HepG2 (cell line): ENCODE results near the gene ZBP1. TPM values are rescaled to one million over a fixed set of nuclear protein-coding genes. Genes with fewer than 3 reads are reported as not detected.

Source experiments
- AFF4 ChIP-seq: sonication (generic); formaldehyde crosslinking; IDR thresholded peaks from 2 replicates; pipeline ENCODE4 v1.4.0; 2020; ENCODE audit warnings: missing genetic modification reagents
- CHCHD3 ChIP-seq: sonication (generic); formaldehyde crosslinking; IDR thresholded peaks from 2 replicates; pipeline ENCODE4 v1.8.0; 2022; ENCODE audit warnings: mild to moderate bottlenecking, missing genetic modification reagents, moderate library complexity
- ETV5 ChIP-seq: IDR thresholded peaks from 2 replicates; pipeline ENCODE4 v1.6.1; 2018; ENCODE audit warnings: missing biosample characterization, missing genetic modification reagents, inconsistent platforms, borderline replicate concordance
- MED8 ChIP-seq: sonication (generic); formaldehyde crosslinking; IDR thresholded peaks from 2 replicates; pipeline ENCODE4 v1.8.1; 2023; ENCODE audit warnings: mild to moderate bottlenecking, missing genetic modification reagents; ENCODE audit not compliant: insufficient replicate concordance
- MZF1 ChIP-seq: sonication (generic); formaldehyde crosslinking; IDR thresholded peaks from 2 replicates; pipeline ENCODE4 v1.8.1; 2023; ENCODE audit warnings: mild to moderate bottlenecking, missing genetic modification reagents, borderline replicate concordance
- NR2F2 ChIP-seq: IDR thresholded peaks from 2 replicates; pipeline ENCODE4 v1.6.1; 2012; ENCODE audit warnings: low read depth, inconsistent platforms, borderline replicate concordance
- RELA ChIP-seq: sonication (generic); formaldehyde crosslinking; IDR thresholded peaks from 2 replicates; pipeline ENCODE4 v1.4.0; 2020; ENCODE audit warnings: missing genetic modification reagents
- ZNF205 ChIP-seq: IDR thresholded peaks from 2 replicates; pipeline ENCODE4 v1.6.1; 2018; ENCODE audit warnings: missing biosample characterization, missing genetic modification reagents
- ZNF264 ChIP-seq: sonication (generic); formaldehyde crosslinking; IDR thresholded peaks from 2 replicates; pipeline ENCODE4 v1.4.0; 2020; ENCODE audit warnings: missing genetic modification reagents
- ZNF564 ChIP-seq: sonication (generic); formaldehyde crosslinking; IDR thresholded peaks from 2 replicates; pipeline ENCODE4 v1.8.1; 2023; ENCODE audit warnings: mild to moderate bottlenecking, missing genetic modification reagents
- ZNF775 ChIP-seq: sonication (generic); formaldehyde crosslinking; IDR thresholded peaks from 2 replicates; pipeline ENCODE4 v1.4.0; 2020; ENCODE audit warnings: missing genetic modification reagents, mild to moderate bottlenecking, moderate library complexity, borderline replicate concordance
- polyA plus RNA-seq, 8 experiments: library from polyadenylated mRNA; depleted of rRNA in 3 of 8; stranded (reverse) in 7 of 8; unstranded in 1 of 8; fragments of >200 nt; fragmentation: Illumina TruSeq in 4 of 8; extraction: Trizol in 4 of 8; gene quantifications; 2 replicates each; pipeline versions ENCODE4 v1.2.1 to v1.2.3, GENCODE V29; 2011 to 2016; ENCODE audit warnings: low read depth in 4 of 8, missing spikeins in 1 of 8, mixed read lengths in 1 of 8; ENCODE audit not compliant: insufficient read depth in 1 of 8
- total RNA-seq, 5 experiments: library from RNA; depleted of rRNA; stranded (reverse); fragments of >200 nt; fragmentation: Illumina TruSeq; extraction: Trizol; gene quantifications; 2 replicates each; pipeline ENCODE4 v1.2.3, GENCODE V29; 2016; ENCODE audit warnings: low read depth in 1 of 5
- TF ChIP-seq, protein P1 (sequence below): sonication (generic); formaldehyde crosslinking; IDR thresholded peaks from 2 replicates; pipeline ENCODE4 v1.4.0; 2020; ENCODE audit warnings: missing genetic modification reagents, borderline replicate concordance
- TF ChIP-seq, protein P2 (sequence below): IDR thresholded peaks from 2 replicates; pipeline ENCODE4 v1.6.1; 2018; ENCODE audit warnings: missing genetic modification reagents
- TF ChIP-seq, protein P3 (sequence below): sonication (generic); IDR thresholded peaks from 2 replicates; pipeline ENCODE4 v1.6.1; 2016; ENCODE audit warnings: low read depth, borderline replicate concordance

Gene ZBP1
- total and polyA plus RNA-seq, 2 of the 13 experiments (the other 11 are each of a cell fraction or from before 2014, with no cell fraction given), result not detected

- TF ChIP-seq, protein P1, sequence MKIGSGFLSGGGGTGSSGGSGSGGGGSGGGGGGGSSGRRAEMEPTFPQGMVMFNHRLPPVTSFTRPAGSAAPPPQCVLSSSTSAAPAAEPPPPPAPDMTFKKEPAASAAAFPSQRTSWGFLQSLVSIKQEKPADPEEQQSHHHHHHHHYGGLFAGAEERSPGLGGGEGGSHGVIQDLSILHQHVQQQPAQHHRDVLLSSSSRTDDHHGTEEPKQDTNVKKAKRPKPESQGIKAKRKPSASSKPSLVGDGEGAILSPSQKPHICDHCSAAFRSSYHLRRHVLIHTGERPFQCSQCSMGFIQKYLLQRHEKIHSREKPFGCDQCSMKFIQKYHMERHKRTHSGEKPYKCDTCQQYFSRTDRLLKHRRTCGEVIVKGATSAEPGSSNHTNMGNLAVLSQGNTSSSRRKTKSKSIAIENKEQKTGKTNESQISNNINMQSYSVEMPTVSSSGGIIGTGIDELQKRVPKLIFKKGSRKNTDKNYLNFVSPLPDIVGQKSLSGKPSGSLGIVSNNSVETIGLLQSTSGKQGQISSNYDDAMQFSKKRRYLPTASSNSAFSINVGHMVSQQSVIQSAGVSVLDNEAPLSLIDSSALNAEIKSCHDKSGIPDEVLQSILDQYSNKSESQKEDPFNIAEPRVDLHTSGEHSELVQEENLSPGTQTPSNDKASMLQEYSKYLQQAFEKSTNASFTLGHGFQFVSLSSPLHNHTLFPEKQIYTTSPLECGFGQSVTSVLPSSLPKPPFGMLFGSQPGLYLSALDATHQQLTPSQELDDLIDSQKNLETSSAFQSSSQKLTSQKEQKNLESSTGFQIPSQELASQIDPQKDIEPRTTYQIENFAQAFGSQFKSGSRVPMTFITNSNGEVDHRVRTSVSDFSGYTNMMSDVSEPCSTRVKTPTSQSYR (CRISPR knock-in tag), result peak; percentile 80; the same call in 1 of the 2 replicates
- peak; percentile 52; the same call in 1 of the 2 replicates for TF ChIP-seq NR2F2
- TF ChIP-seq ZNF775 (CRISPR knock-in tag), result no peak
- no peak for TF ChIP-seq MED8 (CRISPR knock-in tag)
- 0 out of 2 replicates have a peak, but pooled peaks have one; percentile 79 for TF ChIP-seq ZNF264
- TF ChIP-seq, protein P2, sequence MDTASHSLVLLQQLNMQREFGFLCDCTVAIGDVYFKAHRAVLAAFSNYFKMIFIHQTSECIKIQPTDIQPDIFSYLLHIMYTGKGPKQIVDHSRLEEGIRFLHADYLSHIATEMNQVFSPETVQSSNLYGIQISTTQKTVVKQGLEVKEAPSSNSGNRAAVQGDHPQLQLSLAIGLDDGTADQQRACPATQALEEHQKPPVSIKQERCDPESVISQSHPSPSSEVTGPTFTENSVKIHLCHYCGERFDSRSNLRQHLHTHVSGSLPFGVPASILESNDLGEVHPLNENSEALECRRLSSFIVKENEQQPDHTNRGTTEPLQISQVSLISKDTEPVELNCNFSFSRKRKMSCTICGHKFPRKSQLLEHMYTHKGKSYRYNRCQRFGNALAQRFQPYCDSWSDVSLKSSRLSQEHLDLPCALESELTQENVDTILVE (CRISPR knock-in tag), result peak; percentile 57; the same call in 1 of the 2 replicates
- TF ChIP-seq MZF1 (CRISPR knock-in tag), result peak; percentile 82; the same call in 1 of the 2 replicates
- TF ChIP-seq AFF4 (CRISPR knock-in tag), result no peak
- TF ChIP-seq ETV5, result peak; percentile 89
- TF ChIP-seq RELA (CRISPR knock-in tag), result no peak
- TF ChIP-seq ZNF205 (CRISPR knock-in tag), result peak; percentile 84
- TF ChIP-seq, protein P3, sequence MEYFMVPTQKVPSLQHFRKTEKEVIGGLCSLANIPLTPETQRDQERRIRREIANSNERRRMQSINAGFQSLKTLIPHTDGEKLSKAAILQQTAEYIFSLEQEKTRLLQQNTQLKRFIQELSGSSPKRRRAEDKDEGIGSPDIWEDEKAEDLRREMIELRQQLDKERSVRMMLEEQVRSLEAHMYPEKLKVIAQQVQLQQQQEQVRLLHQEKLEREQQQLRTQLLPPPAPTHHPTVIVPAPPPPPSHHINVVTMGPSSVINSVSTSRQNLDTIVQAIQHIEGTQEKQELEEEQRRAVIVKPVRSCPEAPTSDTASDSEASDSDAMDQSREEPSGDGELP, result peak; percentile 74; the same call in 1 of the 2 replicates
- peak; percentile 63 for TF ChIP-seq CHCHD3
- TF ChIP-seq ZNF564 (CRISPR knock-in tag), result no peak
These were observed 30.3 kb downstream of the ZBP1 start (continued) for GRCh38 chr20:57589728-57590484.
